Neural cell (in vitro differentiated cells): ENCODE data around the gene SKIC3. TPM values are rescaled to one million over a fixed set of nuclear protein-coding genes. Genes with fewer than 3 reads are reported as not detected.

Experiments
- H2AFZ ChIP-seq: fragments of 200-600, 300-800 bp; sonication (generic), shearing (Covaris generic); 2 replicates; pipeline ENCODE4 v1.6.0; 2014; ENCODE audit warnings: low read depth, mild to moderate bottlenecking, antibody characterized with exemption, low read length, moderate library complexity
- H3F3A ChIP-seq: fragments of 200-600 bp; shearing (Covaris generic); 2 replicates; pipeline ENCODE4 v1.6.1; 2016; ENCODE audit warnings: mild to moderate bottlenecking, moderate library complexity, mixed read lengths, antibody characterized with exemption, low read length; ENCODE audit not compliant: insufficient read depth, poor library complexity, severe bottlenecking
- H3K27ac ChIP-seq: fragments of 200-600, 300-800 bp; sonication (generic), shearing (Covaris generic); 2 replicates; pipeline ENCODE4 v1.5.1; 2014; ENCODE audit warnings: mild to moderate bottlenecking, low read length, moderate library complexity
- H3K27me3 ChIP-seq: fragments of 300-800, 200-600 bp; sonication (generic), shearing (Covaris generic); 2 replicates; pipeline ENCODE4 v1.6.0; 2014; ENCODE audit warnings: mild to moderate bottlenecking, low read depth, low read length, moderate library complexity; ENCODE audit not compliant: insufficient read depth
- H3K36me3 ChIP-seq: fragments of 300-800, 200-600 bp; sonication (generic), shearing (Covaris generic); 2 replicates; pipeline ENCODE4 v1.5.1; 2014; ENCODE audit warnings: mild to moderate bottlenecking, antibody characterized with exemption, low read length, moderate library complexity; ENCODE audit not compliant: insufficient read depth
- H3K4me2 ChIP-seq: fragments of 300-800, 200-600 bp; sonication (generic), shearing (Covaris generic); 2 replicates; pipeline ENCODE4 v1.6.0; 2014; ENCODE audit warnings: mild to moderate bottlenecking, low read length
- H3K4me3 ChIP-seq: fragments of 300-800, 200-600 bp; sonication (generic), shearing (Covaris generic); 2 replicates; pipeline ENCODE4 v1.5.1; 2014; ENCODE audit warnings: mild to moderate bottlenecking, low read length, moderate library complexity
- H3K79me2 ChIP-seq: fragments of 200-600 bp; shearing (Covaris generic); replicated peaks from 2 replicates; pipeline ENCODE4 v1.6.0; 2014; ENCODE audit warnings: mild to moderate bottlenecking, low read length, moderate library complexity; ENCODE audit not compliant: insufficient read depth
- H3K9ac ChIP-seq: fragments of 300-800, 200-600 bp; sonication (generic), shearing (Covaris generic); 2 replicates; pipeline ENCODE4 v1.6.1; 2016; ENCODE audit warnings: mild to moderate bottlenecking, low read length, mixed read lengths
- H3K9me2 ChIP-seq: fragments of 200-600 bp; shearing (Covaris generic); 2 replicates; pipeline ENCODE4 v1.6.1; 2016; ENCODE audit warnings: mild to moderate bottlenecking, low read length, mixed read lengths; ENCODE audit not compliant: insufficient read depth
- H3K9me3 ChIP-seq: fragments of 200-600, 300-800 bp; sonication (generic), shearing (Covaris generic); 2 replicates; pipeline ENCODE4 v1.6.1; 2016; ENCODE audit warnings: mild to moderate bottlenecking, mixed run types, low read length, moderate library complexity, mixed read lengths
- H4K20me1 ChIP-seq: fragments of 200-600 bp; shearing (Covaris generic); 2 replicates; pipeline ENCODE4 v1.6.1; 2016; ENCODE audit warnings: mild to moderate bottlenecking, mixed run types; ENCODE audit not compliant: insufficient read depth
- EP300 ChIP-seq: fragments of 450-650 bp; conservative IDR thresholded peaks from 2 replicates; pipeline ENCODE4 v1.6.1; 2014; ENCODE audit warnings: antibody characterized with exemption, mild to moderate bottlenecking, moderate library complexity; ENCODE audit not compliant: poor library complexity, severe bottlenecking
- EZH2 ChIP-seq: fragments of 200-600, 300-800 bp; shearing (Covaris generic), sonication (generic); IDR thresholded peaks from 2 replicates; pipeline ENCODE4 v1.6.1; 2014; ENCODE audit warnings: antibody characterized with exemption, low read length, borderline replicate concordance, mild to moderate bottlenecking; ENCODE audit not compliant: insufficient read depth, poor library complexity, severe bottlenecking
- MXI1 ChIP-seq: fragments of 450-650 bp; conservative IDR thresholded peaks from 2 replicates; pipeline ENCODE4 v1.6.1; 2014; ENCODE audit warnings: antibody characterized with exemption, mild to moderate bottlenecking; ENCODE audit not compliant: poor library complexity, severe bottlenecking
- POLR2AphosphoS5 ChIP-seq: IDR thresholded peaks from 2 replicates; pipeline ENCODE4 v1.6.1; 2012
- RAD21 ChIP-seq: fragments of 450-650 bp; conservative IDR thresholded peaks from 2 replicates; pipeline ENCODE4 v1.6.1; 2014; ENCODE audit warnings: antibody characterized with exemption, mild to moderate bottlenecking, moderate library complexity
- REST ChIP-seq: IDR thresholded peaks from 2 replicates; pipeline ENCODE4 v1.6.1; 2012; ENCODE audit warnings: borderline replicate concordance
- SMC3 ChIP-seq: fragments of 450-650 bp; conservative IDR thresholded peaks from 2 replicates; pipeline ENCODE4 v1.6.1; 2014; ENCODE audit warnings: antibody characterized with exemption, mild to moderate bottlenecking, moderate library complexity; ENCODE audit not compliant: poor library complexity
- TAF1 ChIP-seq: IDR thresholded peaks from 2 replicates; pipeline ENCODE4 v1.6.1; 2012; ENCODE audit warnings: low read depth
- polyA plus RNA-seq: library from polyadenylated mRNA; depleted of rRNA; stranded (reverse); fragments of >200 nt; gene quantifications from 2 replicates; pipeline ENCODE4 v1.2.3, GENCODE V29; 2014
- TF ChIP-seq, protein P1 (sequence below): fragments of 450-650 bp; IDR thresholded peaks from 2 replicates; pipeline ENCODE4 v1.5.1; 2014; ENCODE audit warnings: antibody characterized with exemption, mild to moderate bottlenecking, moderate library complexity; ENCODE audit not compliant: poor library complexity, severe bottlenecking

SKIC3 gene
- polyA plus RNA-seq, 1 donor from 2014 or later: 145 TPM

DNA sequence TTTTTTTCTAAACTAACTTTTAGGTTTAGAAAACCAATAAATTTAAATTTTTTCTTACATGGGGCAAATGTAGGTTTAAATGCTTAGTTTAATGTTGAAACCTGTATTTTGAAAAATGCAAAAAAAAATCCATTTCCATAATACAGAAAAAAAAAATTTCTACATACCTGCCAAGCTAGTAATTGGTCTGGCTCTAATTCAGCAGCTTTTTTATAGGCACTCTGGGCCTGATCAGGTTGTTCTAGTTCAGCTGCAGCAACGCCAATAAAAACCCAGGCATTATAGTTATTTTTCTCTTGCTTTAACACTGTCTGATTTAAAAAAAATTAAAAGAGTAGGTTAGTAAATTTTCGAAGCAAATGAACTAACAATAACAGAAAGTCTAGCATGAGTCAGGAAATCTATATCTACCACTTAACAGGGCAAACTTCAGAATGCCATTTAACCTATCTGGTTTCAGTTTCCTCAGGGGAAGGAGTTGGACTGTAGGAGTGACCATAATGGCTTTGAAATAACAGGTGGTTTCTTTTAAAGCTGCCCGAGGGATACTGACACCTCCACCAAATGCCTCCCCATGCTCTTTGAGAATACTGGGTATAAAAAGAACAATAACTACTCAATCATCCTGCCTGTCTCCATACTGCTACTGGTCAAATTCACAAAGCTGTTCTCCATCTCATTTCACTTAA is 11.6 kb downstream of the SKIC3 start:
- Histone ChIP-seq H3K27ac (no peak overlapping the region), H3K4me3 (no peak overlapping the region), H3K9me3 (no peaks in the 10 kb centered on the region), H3K36me3 (peaks cover 7% of the 10 kb centered on the region), H2AFZ (no peak overlapping the region), H4K20me1 (no peaks in the 10 kb centered on the region), H3K9me2 (no peaks in the 10 kb centered on the region), H3K79me2 (peaks cover 6% of the 10 kb centered on the region), H3K27me3 (no peaks in the 10 kb centered on the region), H3K9ac (no peak overlapping the region), H3F3A (no peaks in the 10 kb centered on the region), H3K4me2 (no peak overlapping the region)
- TF ChIP-seq POLR2AphosphoS5: no peak
- TF ChIP-seq, protein P1, sequence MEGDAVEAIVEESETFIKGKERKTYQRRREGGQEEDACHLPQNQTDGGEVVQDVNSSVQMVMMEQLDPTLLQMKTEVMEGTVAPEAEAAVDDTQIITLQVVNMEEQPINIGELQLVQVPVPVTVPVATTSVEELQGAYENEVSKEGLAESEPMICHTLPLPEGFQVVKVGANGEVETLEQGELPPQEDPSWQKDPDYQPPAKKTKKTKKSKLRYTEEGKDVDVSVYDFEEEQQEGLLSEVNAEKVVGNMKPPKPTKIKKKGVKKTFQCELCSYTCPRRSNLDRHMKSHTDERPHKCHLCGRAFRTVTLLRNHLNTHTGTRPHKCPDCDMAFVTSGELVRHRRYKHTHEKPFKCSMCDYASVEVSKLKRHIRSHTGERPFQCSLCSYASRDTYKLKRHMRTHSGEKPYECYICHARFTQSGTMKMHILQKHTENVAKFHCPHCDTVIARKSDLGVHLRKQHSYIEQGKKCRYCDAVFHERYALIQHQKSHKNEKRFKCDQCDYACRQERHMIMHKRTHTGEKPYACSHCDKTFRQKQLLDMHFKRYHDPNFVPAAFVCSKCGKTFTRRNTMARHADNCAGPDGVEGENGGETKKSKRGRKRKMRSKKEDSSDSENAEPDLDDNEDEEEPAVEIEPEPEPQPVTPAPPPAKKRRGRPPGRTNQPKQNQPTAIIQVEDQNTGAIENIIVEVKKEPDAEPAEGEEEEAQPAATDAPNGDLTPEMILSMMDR: no peak
- TF ChIP-seq RAD21: no peak
- no peak for TF ChIP-seq TAF1
- TF ChIP-seq SMC3: no peak
- no peak for TF ChIP-seq EP300
- no peak for TF ChIP-seq MXI1
- no peak for TF ChIP-seq REST
- no peak for TF ChIP-seq EZH2

- no peak overlapping the region for H3K27ac ChIP-seq
- no peaks in the 10 kb centered on the region for H3F3A ChIP-seq
- H3K79me2 ChIP-seq: no peaks in the 10 kb centered on the region
- H3K9ac ChIP-seq: no peak overlapping the region
- H3K36me3 ChIP-seq: peaks cover 6% of the 10 kb centered on the region
- no peak for TF ChIP-seq RAD21
- no peak overlapping the region for H3K4me2 ChIP-seq
- H3K9me2 ChIP-seq: no peaks in the 10 kb centered on the region
- no peaks in the 10 kb centered on the region for H3K27me3 ChIP-seq
- H4K20me1 ChIP-seq: no peaks in the 10 kb centered on the region
- no peak overlapping the region for H2AFZ ChIP-seq
- H3K9me3 ChIP-seq: no peaks in the 10 kb centered on the region
- no peak overlapping the region for H3K4me3 ChIP-seq
These were observed 17.3 kb downstream of the SKIC3 start for GRCh38 chr5:95537501-95537900.
